ENCODE results near the gene VPS37B.

Gene VPS37B

GRCh38 chr12:122888232-122888752 is 7.6 kb downstream of the VPS37B start:
- no peak overlapping the region for H3K4me3 ChIP-seq (replicated peaks; ENCODE audit: low read depth, low read length)
- TF ChIP-seq, protein P1, sequence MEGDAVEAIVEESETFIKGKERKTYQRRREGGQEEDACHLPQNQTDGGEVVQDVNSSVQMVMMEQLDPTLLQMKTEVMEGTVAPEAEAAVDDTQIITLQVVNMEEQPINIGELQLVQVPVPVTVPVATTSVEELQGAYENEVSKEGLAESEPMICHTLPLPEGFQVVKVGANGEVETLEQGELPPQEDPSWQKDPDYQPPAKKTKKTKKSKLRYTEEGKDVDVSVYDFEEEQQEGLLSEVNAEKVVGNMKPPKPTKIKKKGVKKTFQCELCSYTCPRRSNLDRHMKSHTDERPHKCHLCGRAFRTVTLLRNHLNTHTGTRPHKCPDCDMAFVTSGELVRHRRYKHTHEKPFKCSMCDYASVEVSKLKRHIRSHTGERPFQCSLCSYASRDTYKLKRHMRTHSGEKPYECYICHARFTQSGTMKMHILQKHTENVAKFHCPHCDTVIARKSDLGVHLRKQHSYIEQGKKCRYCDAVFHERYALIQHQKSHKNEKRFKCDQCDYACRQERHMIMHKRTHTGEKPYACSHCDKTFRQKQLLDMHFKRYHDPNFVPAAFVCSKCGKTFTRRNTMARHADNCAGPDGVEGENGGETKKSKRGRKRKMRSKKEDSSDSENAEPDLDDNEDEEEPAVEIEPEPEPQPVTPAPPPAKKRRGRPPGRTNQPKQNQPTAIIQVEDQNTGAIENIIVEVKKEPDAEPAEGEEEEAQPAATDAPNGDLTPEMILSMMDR (IDR thresholded peaks at IDR 0.05; ENCODE audit: low read depth, low read length, missing control alignments): no peak

DNA sequence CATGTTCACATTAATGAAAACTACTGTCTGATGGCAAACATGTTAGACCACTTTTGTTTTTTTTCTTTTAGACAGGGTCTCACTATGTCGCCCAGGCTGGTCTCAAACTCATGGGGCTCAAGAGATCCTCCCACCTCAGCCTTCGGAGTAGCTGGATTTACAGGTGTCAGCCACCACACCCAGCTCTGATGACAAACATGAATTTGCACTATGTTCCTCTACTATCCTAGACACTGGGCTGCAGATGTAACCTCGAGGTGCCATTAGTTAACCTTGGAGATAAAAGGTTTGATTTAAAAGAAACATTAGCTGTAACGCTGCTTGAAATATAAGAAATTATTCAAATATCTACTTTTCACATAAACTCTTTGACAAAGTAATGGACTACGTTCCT is 8.1 kb downstream of the VPS37B start:
- H3K4me3 ChIP-seq (replicated peaks; ENCODE audit: low read depth, low read length): no peak overlapping the region
- no peak for DNase-seq (ENCODE audit: extremely low read depth, low read depth)
- TF ChIP-seq, protein P1 (IDR thresholded peaks at IDR 0.05; ENCODE audit: low read depth, low read length, missing control alignments): no peak

More at GRCh38 chr12:122888232-122888752, 7.6 kb downstream of the VPS37B start:
- DNase-seq (ENCODE audit: extremely low read depth, low read depth): no peak

- TF ChIP-seq, protein P1 (IDR thresholded peaks at IDR 0.05; ENCODE audit: low read depth, low read length, missing control alignments): no peak
- no peak overlapping the region for H3K4me3 ChIP-seq (replicated peaks; ENCODE audit: low read depth, low read length)
- DNase-seq (ENCODE audit: extremely low read depth, low read depth): no peak
These were observed 8.8 kb downstream of the VPS37B start for GRCh38 chr12:122886851-122887818.

DNA sequence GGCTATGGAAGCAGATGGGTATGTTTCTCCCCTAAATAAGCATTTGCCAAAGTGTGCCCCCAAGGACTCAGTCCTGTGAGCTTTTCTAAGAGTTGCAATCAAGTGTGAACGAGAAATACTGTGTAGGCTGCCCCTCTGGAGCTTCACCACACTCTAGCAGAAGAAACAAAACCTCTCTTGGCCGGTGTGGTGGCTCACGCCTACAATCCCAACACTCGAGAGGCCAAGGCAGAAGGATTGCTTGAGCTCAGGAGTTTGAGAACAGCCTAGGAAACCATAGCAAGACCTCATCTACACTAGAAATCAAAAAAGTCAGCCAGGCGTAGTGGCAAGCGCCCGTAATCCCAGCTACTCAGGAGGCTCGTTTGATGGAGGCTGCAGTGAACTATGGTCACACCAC is 9.8 kb downstream of the VPS37B start:
- DNase-seq (ENCODE audit: extremely low read depth, low read depth): no peak
- no peak overlapping the region for H3K4me3 ChIP-seq (replicated peaks; ENCODE audit: low read depth, low read length)
- TF ChIP-seq, protein P1 (IDR thresholded peaks at IDR 0.05; ENCODE audit: low read depth, low read length, missing control alignments): no peak

DNA sequence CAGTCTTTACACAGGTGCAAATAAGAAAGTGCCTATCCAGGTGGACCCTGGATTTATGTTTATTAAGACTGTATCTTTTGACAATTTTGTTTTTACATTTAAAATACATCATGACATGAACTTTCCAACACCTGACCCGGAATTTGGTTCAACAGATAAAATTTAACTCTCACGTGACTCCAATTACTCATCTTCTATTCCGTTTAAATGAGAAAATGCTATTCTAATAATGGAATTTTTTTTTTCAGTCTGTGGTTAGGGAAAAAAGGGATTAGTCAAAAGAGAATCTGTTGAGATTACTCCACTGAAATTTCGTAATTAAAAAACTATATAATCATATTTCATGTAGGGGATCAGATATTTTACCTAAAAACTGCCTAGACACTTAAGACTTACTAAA is 11.1 kb downstream of the VPS37B start:
- H3K4me3 ChIP-seq (replicated peaks; ENCODE audit: low read depth, low read length): no peak overlapping the region
- DNase-seq (ENCODE audit: extremely low read depth, low read depth): no peak
- TF ChIP-seq, protein P1 (IDR thresholded peaks at IDR 0.05; ENCODE audit: low read depth, low read length, missing control alignments): no peak

- H3K4me3 ChIP-seq (replicated peaks; ENCODE audit: low read depth, low read length): no peak overlapping the region
- TF ChIP-seq, protein P1 (IDR thresholded peaks at IDR 0.05; ENCODE audit: low read depth, low read length, missing control alignments): no peak
- no peak for DNase-seq (ENCODE audit: extremely low read depth, low read depth)
These were observed 11.7 kb downstream of the VPS37B start for GRCh38 chr12:122884091-122884826.

Measured in HFF-Myc (cell line).